HG03558 (cell line): ENCODE measurements around the gene LGALS7B.
"Not testable (repeated sequence)": the region's sequence is repeated elsewhere in the genome, so short reads cannot be mapped to it uniquely, and the experiment has no call there.

Experiments used
- ATAC-seq: cut with Tn5 transposase; IDR thresholded peaks from one replicate; pipeline ENCODE4 v1.9.1; 2021; ENCODE audit warnings: moderate number of reproducible peaks; ENCODE audit not compliant: unreplicated experiment; ENCODE audit errors: extremely low read depth

LGALS7B gene

GRCh38 chr19:38816131-38816750, 27.2 kb downstream of the LGALS7B start:
- ATAC-seq, result no peak

- ATAC-seq, result no peak
Measured at GRCh38 chr19:38817081-38817480, 28.1 kb downstream of the LGALS7B start.

- ATAC-seq, result no peak
Measured at GRCh38 chr19:38819231-38819920, 30.4 kb downstream of the LGALS7B start.

- ATAC-seq, result not testable (repeated sequence)
Measured at GRCh38 chr19:38821230-38821825, 32.3 kb downstream of the LGALS7B start.

- not testable (repeated sequence) for ATAC-seq
Measured at GRCh38 chr19:38825936-38826335, 36.9 kb downstream of the LGALS7B start.

- ATAC-seq, result no peak
Measured at GRCh38 chr19:38826856-38827551, 38.0 kb downstream of the LGALS7B start.

- ATAC-seq, result not testable (repeated sequence)
Measured at GRCh38 chr19:38829203-38829602, 40.2 kb downstream of the LGALS7B start.

- ATAC-seq, result no peak
Measured at GRCh38 chr19:38830039-38830733, 41.2 kb downstream of the LGALS7B start.

GRCh38 chr19:38831142-38831605, 42.2 kb downstream of the LGALS7B start:
- no peak for ATAC-seq

- ATAC-seq, result no peak
Measured at GRCh38 chr19:38833092-38833425, 44.1 kb downstream of the LGALS7B start.

GRCh38 chr19:38834104-38834490, 45.1 kb downstream of the LGALS7B start:
- ATAC-seq, result no peak

- no peak for ATAC-seq
Measured at GRCh38 chr19:38834590-38834989, 45.6 kb downstream of the LGALS7B start.

GRCh38 chr19:38836159-38836982, 47.4 kb downstream of the LGALS7B start:
- no peak for ATAC-seq

GRCh38 chr19:38836983-38837626, 48.1 kb downstream of the LGALS7B start:
- ATAC-seq, result no peak

- ATAC-seq, result no peak
Measured at GRCh38 chr19:38837656-38838121, 48.7 kb downstream of the LGALS7B start.

GRCh38 chr19:38838208-38838985, 49.4 kb downstream of the LGALS7B start:
- no peak for ATAC-seq

GRCh38 chr19:38838986-38839761, 50.2 kb downstream of the LGALS7B start:
- ATAC-seq, result no peak
